Lung (tissue), 12 donors: ENCODE data around the gene ZNRF1. TPM values are rescaled to one million over a fixed set of nuclear protein-coding genes. Genes with fewer than 3 reads are reported as not detected.

Experiments used
- ATAC-seq: fragments of 200-7000 bp; cut with Tn5 transposase; one replicate; pipeline ENCODE4 v1.9.1; 2020; ENCODE audit warnings: moderate number of reproducible peaks; ENCODE audit not compliant: insufficient read depth, low FRiP score
- DNase-seq, 3 donors: peaks; one replicate each; pipeline ENCODE4 v3.0.0-alpha.2; 2013 to 2017
- H3K27ac ChIP-seq, 2 donors: one replicate each; pipeline ENCODE4 v1.5.1; 2013; ENCODE audit warnings: mild to moderate bottlenecking in 2 of 2, moderate library complexity in 2 of 2, control low read depth in 1 of 2, inconsistent platforms in 1 of 2, low read depth in 1 of 2, low read length in 1 of 2
- H3K27me3 ChIP-seq, 3 donors: one replicate each; pipeline ENCODE4 v1.5.1; 2013; ENCODE audit warnings: low read length in 2 of 3; ENCODE audit not compliant: control insufficient read depth in 3 of 3, insufficient read depth in 3 of 3
- H3K36me3 ChIP-seq, 4 donors: one replicate each; pipeline ENCODE4 v1.5.1; 2013; ENCODE audit warnings: low read length in 4 of 4, mild to moderate bottlenecking in 1 of 4, moderate library complexity in 1 of 4; ENCODE audit not compliant: control insufficient read depth in 4 of 4, insufficient read depth in 4 of 4
- H3K4me1 ChIP-seq, 5 donors: one replicate each; pipeline ENCODE4 v1.5.1; 2013; ENCODE audit warnings: low read length in 5 of 5, mild to moderate bottlenecking in 2 of 5, moderate library complexity in 1 of 5; ENCODE audit not compliant: control insufficient read depth in 5 of 5, insufficient read depth in 5 of 5
- H3K4me3 ChIP-seq: one replicate; pipeline ENCODE4 v1.5.1; 2013; ENCODE audit warnings: mild to moderate bottlenecking, control low read depth, moderate library complexity
- H3K9ac ChIP-seq, 2 donors: one replicate each; pipeline ENCODE4 v1.5.1; 2013; ENCODE audit warnings: low read length in 2 of 2, control low read depth in 1 of 2; ENCODE audit not compliant: insufficient read depth in 1 of 2
- H3K9me3 ChIP-seq, 4 donors: one replicate each; pipeline ENCODE4 v1.5.1; 2013; ENCODE audit warnings: low read length in 3 of 4, mild to moderate bottlenecking in 1 of 4, moderate library complexity in 1 of 4; ENCODE audit not compliant: control insufficient read depth in 4 of 4, insufficient read depth in 3 of 4
- WGBS, 2 donors: extraction: QIAGEN DNeasy Blood & Tissue Kit; methylation state at CpG; one replicate each; pipeline ENCODE4 v1.1.7; 2013; 5-methylcytosine and 5-hydroxymethylcytosine counted together
- polyA plus RNA-seq, 2 donors: library from polyadenylated mRNA; stranded (reverse); fragments of 200-250 nt; gene quantifications; one replicate each; pipeline ENCODE4 v1.2.1, GENCODE V29; 2013
- total RNA-seq, 2 donors: library from RNA; depleted of rRNA in 1 of 2; stranded (reverse); fragments of >200 nt in 1 of 2; gene quantifications; one replicate each; pipeline ENCODE4 v1.2.1, GENCODE V29; 2014 to 2021
- TF ChIP-seq, protein P1 (sequence below): IDR thresholded peaks from 2 replicates; pipeline ENCODE4 v1.5.1; 2012; ENCODE audit warnings: mild to moderate bottlenecking; ENCODE audit errors: control extremely low read depth, extremely low read depth
- donor health status: control.
- donor health status: control.
- donor health status: Bipolar disorder and iron deficiency.
- donor health status: healthy.
- donor health status: DM: yes; HTN: yes; CAD: no.

ZNRF1 gene
- total and polyA plus RNA-seq, 4 donors: 8.9 to 25.1 (median 16.2) TPM

GRCh38 chr16:75052481-75053202, 53.8 kb downstream of the ZNRF1 start:
- H3K9me3 ChIP-seq: peaks cover 0 to 4% (median 0%) of the 10 kb centered on the region in 4 donors
- H3K27ac ChIP-seq: no peak overlapping the region
- peaks cover 0 to 24% (median 6%) of the 10 kb centered on the region in 5 donors for H3K4me1 ChIP-seq
- H3K36me3 ChIP-seq: peaks cover 0 to 3% (median 0%) of the 10 kb centered on the region in 4 donors
- no peak overlapping the region for H3K4me3 ChIP-seq
- TF ChIP-seq, protein P1, sequence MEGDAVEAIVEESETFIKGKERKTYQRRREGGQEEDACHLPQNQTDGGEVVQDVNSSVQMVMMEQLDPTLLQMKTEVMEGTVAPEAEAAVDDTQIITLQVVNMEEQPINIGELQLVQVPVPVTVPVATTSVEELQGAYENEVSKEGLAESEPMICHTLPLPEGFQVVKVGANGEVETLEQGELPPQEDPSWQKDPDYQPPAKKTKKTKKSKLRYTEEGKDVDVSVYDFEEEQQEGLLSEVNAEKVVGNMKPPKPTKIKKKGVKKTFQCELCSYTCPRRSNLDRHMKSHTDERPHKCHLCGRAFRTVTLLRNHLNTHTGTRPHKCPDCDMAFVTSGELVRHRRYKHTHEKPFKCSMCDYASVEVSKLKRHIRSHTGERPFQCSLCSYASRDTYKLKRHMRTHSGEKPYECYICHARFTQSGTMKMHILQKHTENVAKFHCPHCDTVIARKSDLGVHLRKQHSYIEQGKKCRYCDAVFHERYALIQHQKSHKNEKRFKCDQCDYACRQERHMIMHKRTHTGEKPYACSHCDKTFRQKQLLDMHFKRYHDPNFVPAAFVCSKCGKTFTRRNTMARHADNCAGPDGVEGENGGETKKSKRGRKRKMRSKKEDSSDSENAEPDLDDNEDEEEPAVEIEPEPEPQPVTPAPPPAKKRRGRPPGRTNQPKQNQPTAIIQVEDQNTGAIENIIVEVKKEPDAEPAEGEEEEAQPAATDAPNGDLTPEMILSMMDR: no peak
- DNase-seq (no peak), ATAC-seq (no peak)
- WGBS, 2 donors: 93 to 94% methylated on average over 6 of the region's 6 CpGs
- no peaks in the 10 kb centered on the region for H3K27me3 ChIP-seq
- peak overlapping the region in 1 of 2 donors; percentile 19 for H3K9ac ChIP-seq

DNA sequence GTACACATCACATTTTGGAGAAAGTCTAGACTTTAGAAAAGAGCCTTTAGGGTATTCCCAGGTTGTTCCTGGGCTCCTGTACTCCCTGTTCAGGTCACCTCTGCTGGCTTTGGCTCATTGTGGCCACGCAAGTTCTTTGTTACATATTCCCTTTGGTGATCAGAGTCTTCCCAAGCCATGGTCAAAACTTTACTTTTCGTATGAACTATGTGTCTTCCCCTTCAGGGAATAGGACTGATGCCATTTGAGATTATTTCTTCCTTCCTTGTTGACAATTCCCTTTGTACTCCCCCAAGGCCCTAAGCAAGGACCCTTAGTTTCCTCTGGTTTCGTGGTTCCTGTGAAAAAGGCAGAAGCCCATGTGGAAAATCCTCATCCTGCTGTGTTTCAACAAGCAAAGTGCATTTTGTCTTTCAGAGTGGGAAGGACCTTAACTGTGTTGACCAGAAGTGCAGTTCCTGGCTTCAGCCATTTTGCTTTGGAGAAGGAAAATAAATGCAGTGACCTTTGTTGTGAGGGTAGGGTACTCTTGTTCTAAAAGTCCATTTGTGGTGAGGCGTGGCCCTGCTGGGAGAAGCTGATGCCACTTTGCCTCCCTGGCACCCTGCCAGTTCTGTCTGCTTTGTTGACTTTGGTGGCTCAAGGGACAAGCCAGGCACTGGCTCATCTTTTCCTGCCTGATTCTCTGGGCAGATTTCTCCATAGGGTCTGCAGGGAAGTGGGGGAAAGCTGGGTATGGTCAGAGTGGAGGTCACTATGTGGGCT, 55.1 kb downstream of the ZNRF1 start:
- no peak overlapping the region for H3K9ac ChIP-seq
- ATAC-seq: no peak
- no peaks in the 10 kb centered on the region for H3K27me3 ChIP-seq
- peaks cover 0 to 3% (median 0%) of the 10 kb centered on the region in 4 donors for H3K36me3 ChIP-seq
- TF ChIP-seq, protein P1: no peak
- DNase-seq: no peak
- H3K4me1 ChIP-seq: peaks cover 5 to 18% (median 9%) of the 10 kb centered on the region in 5 donors
- H3K4me3 ChIP-seq: no peak overlapping the region
- WGBS, 2 donors: 37 to 60% methylated on average over 4 of the region's 4 CpGs
- H3K9me3 ChIP-seq: peaks cover 0 to 4% (median 0%) of the 10 kb centered on the region in 4 donors
- peak overlapping the region; percentile 54 to 56 for H3K27ac ChIP-seq

- H3K4me3 ChIP-seq: no peak overlapping the region
- H3K36me3 ChIP-seq: peaks cover 0 to 3% (median 0%) of the 10 kb centered on the region in 4 donors
- peak overlapping the region; percentile 54 to 56 for H3K27ac ChIP-seq
- peaks cover 0 to 4% (median 0%) of the 10 kb centered on the region in 4 donors for H3K9me3 ChIP-seq
- DNase-seq (no peak), ATAC-seq (no peak)
- WGBS, 2 donors: 84 to 85% methylated on average over 2 of the region's 2 CpGs
- peaks cover 5 to 18% (median 9%) of the 10 kb centered on the region in 5 donors for H3K4me1 ChIP-seq
- no peaks in the 10 kb centered on the region for H3K27me3 ChIP-seq
- no peak overlapping the region for H3K9ac ChIP-seq
- TF ChIP-seq, protein P1: no peak
Observed at GRCh38 chr16:75054556-75054947, 55.7 kb downstream of the ZNRF1 start.
